EH (cell line): Measurements from ENCODE around the gene PRR9.

ENCODE experiments used
- DNase-seq: peaks from one replicate; pipeline ENCODE4 v3.0.0-alpha.2; 2015; ENCODE audit warnings: low read depth

Gene PRR9

GRCh38 chr1:153265457-153265856 lies 48.1 kb downstream of the PRR9 start:
- DNase-seq = no peak
